GM12872 (cell line): ENCODE measurements around the gene REC8.

Experiments
- CTCF ChIP-seq: IDR thresholded peaks from 3 replicates; pipeline ENCODE4 v1.5.1; 2011; ENCODE audit warnings: low read depth, mild to moderate bottlenecking, low read length, moderate library complexity; ENCODE audit not compliant: insufficient read depth

REC8 gene

GRCh38 chr14:24135834-24136683, 35.8 kb upstream of the REC8 start, which contains the start of gene PSME1:
TSS of gene PSME1 (plus strand) at chr14:24136194. CDS start at chr14:24136263, 69 bp downstream.
- no peak for TF ChIP-seq CTCF

GRCh38 chr14:24136684-24137528, 35.0 kb upstream of the REC8 start:
- TF ChIP-seq CTCF = no peak

GRCh38 chr14:24137529-24138395, 34.1 kb upstream of the REC8 start:
- TF ChIP-seq CTCF = no peak

GRCh38 chr14:24138396-24139271, 33.2 kb upstream of the REC8 start:
- no peak for TF ChIP-seq CTCF

GRCh38 chr14:24139272-24139934, 32.5 kb upstream of the REC8 start:
- peak; percentile 21; the same call in 2 of the 3 replicates for TF ChIP-seq CTCF
